Peyer's patch (tissue), 4 donors: Measurements from ENCODE around the gene ANKRD13A.

ENCODE experiments used
- POLR2A ChIP-seq, 2 donors: fragments of 450-650 bp; IDR thresholded peaks; one replicate each; pipeline ENCODE4 v1.5.1; 2017; ENCODE audit warnings: antibody characterized with exemption in 2 of 2, mild to moderate bottlenecking in 2 of 2, moderate library complexity in 2 of 2
- TF ChIP-seq, protein P1 (sequence below), 6 experiments: fragments of 450-650 bp in 4 of 6; fragments of 200-600 bp in 2 of 6; sonication (generic) in 1 of 6; IDR thresholded peaks; one replicate each; pipeline ENCODE4 v1.5.1; 2017 to 2019; ENCODE audit warnings: antibody characterized with exemption in 6 of 6, mild to moderate bottlenecking in 3 of 6, moderate library complexity in 1 of 6

DNA sequence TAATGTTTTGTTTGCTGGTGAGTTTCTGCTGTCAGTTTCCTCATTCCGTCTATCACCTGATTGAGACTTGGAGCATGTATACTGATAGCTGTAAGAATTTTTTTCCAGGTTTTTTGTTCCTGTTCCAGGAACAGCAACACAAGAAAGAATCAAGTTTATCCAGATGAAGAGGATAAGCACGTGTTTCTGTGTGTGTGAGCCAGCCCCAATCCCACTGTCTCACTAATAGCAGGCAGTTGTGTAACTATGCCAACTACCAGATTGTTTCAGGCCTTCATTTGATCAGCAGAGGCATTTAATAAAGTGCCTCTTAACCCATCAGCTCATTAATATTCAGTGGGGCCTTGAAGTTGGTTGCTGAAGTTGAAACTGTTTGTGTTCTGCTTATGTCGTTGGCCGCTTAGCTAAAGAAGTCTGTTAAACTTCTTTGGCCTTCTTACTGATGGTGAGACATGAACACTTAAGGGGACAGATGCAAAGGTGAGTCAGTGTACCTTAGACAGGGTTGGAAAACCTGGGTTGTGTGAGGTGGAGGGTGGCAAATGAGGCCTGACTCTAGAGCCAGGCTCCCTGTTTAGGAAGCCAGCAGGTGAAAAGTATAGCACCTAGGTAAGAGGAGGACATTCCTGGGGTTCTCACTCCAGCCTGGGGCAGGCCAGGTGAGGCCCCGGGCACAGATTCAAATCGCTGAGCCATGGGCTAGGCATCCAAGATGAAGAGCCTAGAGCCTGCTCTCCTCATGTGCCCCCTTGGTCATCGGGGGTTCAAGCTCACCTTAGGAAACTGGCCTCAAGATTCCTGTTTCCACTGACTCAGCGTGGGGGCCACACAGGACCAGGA, 3.7 kb downstream of the ANKRD13A start:
- no peak for TF ChIP-seq POLR2A (IDR thresholded peaks at IDR 0.05)
- TF ChIP-seq, protein P1, sequence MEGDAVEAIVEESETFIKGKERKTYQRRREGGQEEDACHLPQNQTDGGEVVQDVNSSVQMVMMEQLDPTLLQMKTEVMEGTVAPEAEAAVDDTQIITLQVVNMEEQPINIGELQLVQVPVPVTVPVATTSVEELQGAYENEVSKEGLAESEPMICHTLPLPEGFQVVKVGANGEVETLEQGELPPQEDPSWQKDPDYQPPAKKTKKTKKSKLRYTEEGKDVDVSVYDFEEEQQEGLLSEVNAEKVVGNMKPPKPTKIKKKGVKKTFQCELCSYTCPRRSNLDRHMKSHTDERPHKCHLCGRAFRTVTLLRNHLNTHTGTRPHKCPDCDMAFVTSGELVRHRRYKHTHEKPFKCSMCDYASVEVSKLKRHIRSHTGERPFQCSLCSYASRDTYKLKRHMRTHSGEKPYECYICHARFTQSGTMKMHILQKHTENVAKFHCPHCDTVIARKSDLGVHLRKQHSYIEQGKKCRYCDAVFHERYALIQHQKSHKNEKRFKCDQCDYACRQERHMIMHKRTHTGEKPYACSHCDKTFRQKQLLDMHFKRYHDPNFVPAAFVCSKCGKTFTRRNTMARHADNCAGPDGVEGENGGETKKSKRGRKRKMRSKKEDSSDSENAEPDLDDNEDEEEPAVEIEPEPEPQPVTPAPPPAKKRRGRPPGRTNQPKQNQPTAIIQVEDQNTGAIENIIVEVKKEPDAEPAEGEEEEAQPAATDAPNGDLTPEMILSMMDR (IDR thresholded peaks at IDR 0.05): no peak
